Measurements from ENCODE around the gene CACNA1B. TPM values are rescaled to one million over a fixed set of nuclear protein-coding genes. Genes with fewer than 3 reads are reported as not detected.

Gene CACNA1B
- total RNA-seq, 6 donors from 2014 or later: 0.03 to 0.15 (median 0.03) TPM; not detected in 3

DNA sequence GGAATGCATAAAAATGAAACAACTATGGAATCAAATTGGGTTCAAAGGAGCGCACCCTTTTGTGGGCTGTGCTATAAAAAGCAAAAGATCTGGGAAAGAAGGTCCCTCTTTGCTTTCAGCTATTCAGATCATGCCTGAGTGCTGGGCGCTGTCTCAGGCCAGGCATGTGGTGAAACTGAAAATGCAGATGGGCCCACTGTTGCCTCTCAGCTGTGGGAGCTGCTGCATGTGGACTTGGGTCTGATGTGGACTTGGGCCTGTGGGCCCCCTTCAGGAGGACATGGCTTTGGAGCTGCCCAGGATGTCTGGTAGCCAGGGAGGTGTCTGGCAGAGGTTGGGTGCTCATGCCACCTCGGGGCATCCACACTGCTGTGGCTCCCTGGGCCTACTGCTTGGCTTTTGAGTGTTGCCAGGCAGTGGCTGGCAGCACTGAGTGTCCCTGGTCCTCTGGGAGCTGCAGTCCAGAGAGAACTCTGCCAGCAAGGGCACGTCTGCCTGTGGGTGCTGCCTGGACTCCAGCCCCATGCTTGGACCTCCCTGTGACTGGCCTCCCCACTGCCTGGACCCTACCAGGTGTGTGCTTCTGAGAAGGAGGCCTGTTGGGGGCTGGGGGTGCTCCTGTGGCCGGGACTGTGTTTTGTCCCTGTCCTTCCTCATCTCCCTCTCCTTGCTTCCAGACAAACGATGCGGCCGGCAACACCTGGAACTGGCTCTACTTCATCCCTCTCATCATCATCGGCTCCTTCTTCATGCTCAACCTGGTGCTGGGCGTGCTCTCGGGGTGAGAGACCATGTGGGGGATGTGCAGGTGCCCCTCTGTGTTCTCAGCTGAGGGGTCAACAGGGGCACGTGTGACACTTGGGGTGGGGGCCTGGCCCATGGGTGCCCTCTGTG, 74.3 kb downstream of the CACNA1B start:
- Histone ChIP-seq H3K27ac (no peak overlapping the region), H3K36me3 (no peaks in the 10 kb centered on the region), H3K4me3 (no peak overlapping the region), H3K27me3 (no peaks in the 10 kb centered on the region), H3K4me1 (no peaks in the 10 kb centered on the region), H3K9me3 (peaks cover 0 to 3% (median 0%) of the 10 kb centered on the region in 4 donors)
- ATAC-seq (ENCODE audit: low FRiP score in 2 of 2) (no peak), DNase-seq (no peak)
- WGBS, 2 donors: 87 to 88% methylated on average over 10 to 12 of the region's 12 CpGs
- TF ChIP-seq, protein P1, sequence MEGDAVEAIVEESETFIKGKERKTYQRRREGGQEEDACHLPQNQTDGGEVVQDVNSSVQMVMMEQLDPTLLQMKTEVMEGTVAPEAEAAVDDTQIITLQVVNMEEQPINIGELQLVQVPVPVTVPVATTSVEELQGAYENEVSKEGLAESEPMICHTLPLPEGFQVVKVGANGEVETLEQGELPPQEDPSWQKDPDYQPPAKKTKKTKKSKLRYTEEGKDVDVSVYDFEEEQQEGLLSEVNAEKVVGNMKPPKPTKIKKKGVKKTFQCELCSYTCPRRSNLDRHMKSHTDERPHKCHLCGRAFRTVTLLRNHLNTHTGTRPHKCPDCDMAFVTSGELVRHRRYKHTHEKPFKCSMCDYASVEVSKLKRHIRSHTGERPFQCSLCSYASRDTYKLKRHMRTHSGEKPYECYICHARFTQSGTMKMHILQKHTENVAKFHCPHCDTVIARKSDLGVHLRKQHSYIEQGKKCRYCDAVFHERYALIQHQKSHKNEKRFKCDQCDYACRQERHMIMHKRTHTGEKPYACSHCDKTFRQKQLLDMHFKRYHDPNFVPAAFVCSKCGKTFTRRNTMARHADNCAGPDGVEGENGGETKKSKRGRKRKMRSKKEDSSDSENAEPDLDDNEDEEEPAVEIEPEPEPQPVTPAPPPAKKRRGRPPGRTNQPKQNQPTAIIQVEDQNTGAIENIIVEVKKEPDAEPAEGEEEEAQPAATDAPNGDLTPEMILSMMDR (IDR thresholded peaks at IDR 0.05): no peak
- no peak for TF ChIP-seq POLR2AphosphoS5 (IDR thresholded peaks at IDR 0.05)
- TF ChIP-seq POLR2A (IDR thresholded peaks at IDR 0.05): no peak
- TF ChIP-seq EP300 (IDR thresholded peaks at IDR 0.05): no peak

DNA sequence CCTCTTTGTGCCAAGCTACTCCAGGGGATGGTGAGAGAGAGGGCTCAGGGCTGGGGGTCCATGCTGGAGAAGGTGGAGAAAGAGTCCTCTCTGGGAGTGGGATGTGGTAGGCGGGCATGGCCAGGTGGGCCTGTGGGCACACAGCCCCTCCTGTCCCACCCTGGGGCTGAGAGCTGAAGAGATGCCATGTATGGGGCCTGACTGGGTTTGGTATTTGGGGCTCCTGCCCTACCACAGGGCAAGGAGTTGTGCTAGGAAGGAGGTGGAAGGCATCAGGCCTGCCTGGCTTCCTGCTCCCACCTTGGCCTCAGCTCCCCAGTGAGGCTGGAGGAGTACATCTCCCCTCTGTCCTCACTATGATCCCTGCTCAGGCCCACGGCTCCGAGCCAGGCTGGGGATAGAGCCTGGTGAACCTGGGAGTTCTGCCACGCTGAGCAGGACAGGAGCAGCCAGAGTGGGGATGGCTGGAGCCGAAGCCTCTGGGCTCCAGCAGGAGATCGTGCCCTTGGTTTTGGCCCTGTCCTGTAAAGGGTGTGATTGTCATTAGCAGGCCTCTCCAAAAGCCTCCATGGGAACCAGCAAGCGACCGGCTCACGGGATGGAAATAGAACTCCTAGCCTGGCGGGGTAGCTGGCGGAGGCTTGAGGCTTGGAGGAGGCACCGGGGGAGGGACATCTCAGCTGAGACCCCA, 75.5 kb downstream of the CACNA1B start:
- ATAC-seq (ENCODE audit: low FRiP score in 2 of 2) (no peak), DNase-seq (no peak)
- WGBS, 2 donors: 80 to 90% methylated on average over 12 of the region's 12 CpGs
- no peaks in the 10 kb centered on the region for H3K4me1 ChIP-seq
- TF ChIP-seq, protein P1 (IDR thresholded peaks at IDR 0.05): no peak
- TF ChIP-seq POLR2A (IDR thresholded peaks at IDR 0.05) (no peak), EP300 (IDR thresholded peaks at IDR 0.05) (no peak), POLR2AphosphoS5 (IDR thresholded peaks at IDR 0.05) (no peak)
- no peaks in the 10 kb centered on the region for H3K27me3 ChIP-seq
- H3K36me3 ChIP-seq: no peaks in the 10 kb centered on the region
- H3K9me3 ChIP-seq: no peaks in the 10 kb centered on the region
- H3K27ac ChIP-seq: no peak overlapping the region
- no peak overlapping the region for H3K4me3 ChIP-seq

DNA sequence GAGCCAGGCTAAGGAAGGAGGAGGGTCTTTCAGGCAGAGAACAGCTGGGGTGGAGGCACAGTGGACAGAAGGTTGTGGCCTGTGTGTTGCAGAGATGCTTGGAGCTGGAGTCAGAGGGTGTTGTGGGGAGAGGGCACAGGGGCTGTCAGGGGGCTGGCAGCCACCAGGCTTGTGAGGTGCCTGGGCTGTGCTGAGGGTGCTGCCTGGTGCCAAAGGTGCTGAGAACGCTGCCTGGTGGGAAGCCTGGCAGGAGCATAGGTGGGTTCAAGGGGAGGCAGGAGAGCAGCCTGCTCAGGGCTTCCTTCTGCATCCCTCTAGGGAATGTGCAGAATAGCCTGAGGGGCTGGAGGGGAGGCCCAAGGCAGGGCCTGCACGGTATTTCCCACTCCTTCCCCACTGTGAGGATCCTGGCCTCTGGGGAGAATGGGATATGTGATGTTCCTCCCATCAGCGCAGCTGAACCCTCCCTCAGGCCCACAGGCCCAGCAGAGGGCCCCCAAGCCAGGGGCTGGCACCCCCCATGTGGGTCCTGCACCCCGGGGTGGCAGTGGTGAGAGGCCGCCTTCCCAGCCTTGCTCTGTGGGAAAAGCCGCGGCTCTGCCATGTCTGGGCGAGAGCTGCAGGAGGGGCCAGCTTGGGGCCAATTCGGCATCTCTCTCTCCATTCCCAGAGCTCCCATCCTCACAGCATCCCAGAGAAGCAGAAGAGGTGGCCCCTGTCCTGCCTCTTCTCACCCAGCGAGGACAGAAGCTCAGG, 76.3 kb downstream of the CACNA1B start:
- Histone ChIP-seq H3K4me3 (no peak overlapping the region), H3K27ac (no peak overlapping the region), H3K36me3 (no peaks in the 10 kb centered on the region), H3K4me1 (no peaks in the 10 kb centered on the region), H3K27me3 (no peaks in the 10 kb centered on the region), H3K9me3 (no peaks in the 10 kb centered on the region)
- 87 to 89% methylated on average over 5 to 10 of the region's 10 CpGs for WGBS, 2 donors
- TF ChIP-seq, protein P1 (IDR thresholded peaks at IDR 0.05): no peak
- TF ChIP-seq EP300 (IDR thresholded peaks at IDR 0.05): no peak
- TF ChIP-seq POLR2A (IDR thresholded peaks at IDR 0.05): no peak
- no peak for TF ChIP-seq POLR2AphosphoS5 (IDR thresholded peaks at IDR 0.05)
- ATAC-seq (ENCODE audit: low FRiP score in 2 of 2): no peak
- no peak for DNase-seq

DNA sequence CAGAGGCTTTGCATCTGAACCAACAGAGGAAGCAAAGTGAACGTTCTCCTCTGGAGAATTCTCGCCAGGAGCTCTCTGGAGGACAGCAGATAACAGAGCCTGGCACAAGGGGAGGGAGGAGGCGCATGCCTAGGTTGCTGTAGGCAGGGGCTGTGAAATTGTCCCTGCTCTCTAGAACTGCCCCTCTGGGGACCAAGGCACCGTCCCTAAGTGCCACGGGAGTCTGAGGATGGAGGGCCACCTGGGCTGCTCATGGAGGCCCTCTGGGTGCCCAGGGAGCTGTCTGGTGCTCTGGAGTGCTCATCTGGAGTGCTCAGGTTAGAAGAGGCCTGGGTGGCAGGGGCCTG, 77.6 kb downstream of the CACNA1B start:
- no peak for ATAC-seq (ENCODE audit: low FRiP score in 2 of 2)
- WGBS, 2 donors: 56 to 64% methylated on average over 4 to 5 of the region's 5 CpGs
- no peaks in the 10 kb centered on the region for H3K36me3 ChIP-seq

More for the DNA sequence above, 77.6 kb downstream of the CACNA1B start:
- H3K4me1 ChIP-seq: no peaks in the 10 kb centered on the region
- no peaks in the 10 kb centered on the region for H3K27me3 ChIP-seq
- H3K9me3 ChIP-seq: no peaks in the 10 kb centered on the region
- DNase-seq: no peak
- H3K4me3 ChIP-seq: no peak overlapping the region
- no peak overlapping the region for H3K27ac ChIP-seq
- TF ChIP-seq, protein P1 (IDR thresholded peaks at IDR 0.05): no peak
- TF ChIP-seq POLR2A (IDR thresholded peaks at IDR 0.05) (no peak), POLR2AphosphoS5 (IDR thresholded peaks at IDR 0.05) (no peak), EP300 (IDR thresholded peaks at IDR 0.05) (no peak)

Measured in upper lobe of left lung (tissue), 6 donors.